ENCODE measurements around the gene NCLN. TPM values are rescaled to one million over a fixed set of nuclear protein-coding genes. Genes with fewer than 3 reads are reported as not detected.

NCLN gene
- total RNA-seq, 2 donors from 2014 or later: 29.4 to 40.4 TPM

DNA sequence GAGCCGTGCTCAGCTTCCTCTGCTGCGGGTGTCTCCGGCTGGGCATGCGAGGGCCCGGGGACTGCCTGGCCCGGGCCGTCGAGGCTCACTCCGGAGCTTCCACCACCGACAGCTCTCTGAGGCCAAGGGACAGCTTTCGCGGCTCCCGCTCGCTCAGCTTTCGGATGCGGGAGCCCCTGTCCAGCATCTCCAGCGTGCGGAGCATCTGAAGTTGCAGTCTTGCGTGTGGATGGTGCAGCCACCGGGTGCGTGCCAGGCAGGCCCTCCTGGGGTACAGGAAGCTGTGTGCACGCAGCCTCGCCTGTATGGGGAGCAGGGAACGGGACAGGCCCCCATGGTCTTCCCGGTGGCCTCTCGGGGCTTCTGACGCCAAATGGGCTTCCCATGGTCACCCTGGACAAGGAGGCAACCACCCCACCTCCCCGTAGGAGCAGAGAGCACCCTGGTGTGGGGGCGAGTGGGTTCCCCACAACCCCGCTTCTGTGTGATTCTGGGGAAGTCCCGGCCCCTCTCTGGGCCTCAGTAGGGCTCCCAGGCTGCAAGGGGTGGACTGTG lies 5.9 kb upstream of the NCLN start:
- Histone ChIP-seq H3K36me3 (no peaks in the 10 kb centered on the region), H3K27ac (no peak overlapping the region), H3K9me3 (no peaks in the 10 kb centered on the region), H3K27me3 (replicated peaks; ENCODE audit: insufficient read depth) (no peaks in the 10 kb centered on the region), H3K4me1 (ENCODE audit: control insufficient read depth in 1 of 2, low read depth in 2 of 2) (peaks cover 0 to 3% of the 10 kb centered on the region in 2 donors), H3K4me3 (peak overlapping the region; percentile 53)
- TF ChIP-seq, protein P1, sequence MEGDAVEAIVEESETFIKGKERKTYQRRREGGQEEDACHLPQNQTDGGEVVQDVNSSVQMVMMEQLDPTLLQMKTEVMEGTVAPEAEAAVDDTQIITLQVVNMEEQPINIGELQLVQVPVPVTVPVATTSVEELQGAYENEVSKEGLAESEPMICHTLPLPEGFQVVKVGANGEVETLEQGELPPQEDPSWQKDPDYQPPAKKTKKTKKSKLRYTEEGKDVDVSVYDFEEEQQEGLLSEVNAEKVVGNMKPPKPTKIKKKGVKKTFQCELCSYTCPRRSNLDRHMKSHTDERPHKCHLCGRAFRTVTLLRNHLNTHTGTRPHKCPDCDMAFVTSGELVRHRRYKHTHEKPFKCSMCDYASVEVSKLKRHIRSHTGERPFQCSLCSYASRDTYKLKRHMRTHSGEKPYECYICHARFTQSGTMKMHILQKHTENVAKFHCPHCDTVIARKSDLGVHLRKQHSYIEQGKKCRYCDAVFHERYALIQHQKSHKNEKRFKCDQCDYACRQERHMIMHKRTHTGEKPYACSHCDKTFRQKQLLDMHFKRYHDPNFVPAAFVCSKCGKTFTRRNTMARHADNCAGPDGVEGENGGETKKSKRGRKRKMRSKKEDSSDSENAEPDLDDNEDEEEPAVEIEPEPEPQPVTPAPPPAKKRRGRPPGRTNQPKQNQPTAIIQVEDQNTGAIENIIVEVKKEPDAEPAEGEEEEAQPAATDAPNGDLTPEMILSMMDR (IDR thresholded peaks at IDR 0.05): no peak
- DNase-seq (ENCODE audit: low spot score) (no peak), ATAC-seq (ENCODE audit: insufficient number of reproducible peaks, low FRiP score, low read depth) (no peak)

DNA sequence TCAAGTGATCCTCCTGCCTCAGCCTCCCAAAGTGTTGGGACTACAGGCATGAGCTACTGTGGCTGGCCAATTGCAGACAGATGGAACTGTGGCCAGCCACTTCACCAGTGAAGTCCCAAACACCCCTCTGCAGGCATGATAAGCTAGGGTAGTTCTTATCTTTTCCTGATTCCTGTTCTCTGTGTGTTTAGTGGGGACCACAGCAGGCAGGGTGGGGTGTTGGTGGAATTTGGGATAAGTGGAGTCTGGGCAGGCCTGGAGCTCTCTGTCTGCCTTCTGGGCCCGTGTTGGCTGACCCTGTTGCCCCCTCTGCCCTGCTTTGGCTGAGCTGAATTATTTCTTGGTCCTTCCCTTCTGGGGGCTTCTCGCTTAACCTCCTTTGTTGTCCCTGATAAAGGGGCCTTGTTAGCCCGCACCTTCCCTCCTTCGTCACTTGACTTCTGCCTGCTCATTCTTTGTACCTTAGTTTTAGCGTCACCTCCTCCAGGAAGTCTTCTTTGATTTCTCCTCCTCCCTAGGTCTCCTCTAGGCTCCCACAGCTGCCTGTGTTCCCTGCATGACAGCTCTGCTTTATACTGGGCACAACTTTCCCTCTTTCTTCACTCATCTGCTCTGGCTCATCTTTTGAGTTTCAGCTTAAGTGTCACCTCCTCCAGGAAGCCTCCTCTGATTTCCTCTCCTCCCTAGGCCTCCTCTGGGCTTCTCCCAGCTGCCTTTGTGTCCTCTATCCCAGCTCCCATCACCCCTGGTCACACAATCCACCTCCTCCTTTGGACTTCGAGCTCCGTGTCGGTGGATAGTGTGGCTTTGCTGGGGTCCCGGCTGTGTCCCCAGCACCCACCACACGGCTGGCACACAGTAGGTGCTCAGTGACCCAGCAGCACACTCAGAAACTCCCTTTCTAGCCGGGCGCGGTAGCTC lies 1.7 kb upstream of the NCLN start:
- H3K4me1 ChIP-seq (ENCODE audit: control insufficient read depth in 1 of 2, low read depth in 2 of 2): peaks cover 10 to 23% of the 10 kb centered on the region in 2 donors
- DNase-seq (ENCODE audit: low spot score): no peak
- H3K36me3 ChIP-seq: no peaks in the 10 kb centered on the region
- no peaks in the 10 kb centered on the region for H3K27me3 ChIP-seq (replicated peaks; ENCODE audit: insufficient read depth)
- TF ChIP-seq, protein P1 (IDR thresholded peaks at IDR 0.05): no peak
- no peak overlapping the region for H3K4me3 ChIP-seq
- no peak overlapping the region for H3K27ac ChIP-seq
- ATAC-seq (ENCODE audit: insufficient number of reproducible peaks, low FRiP score, low read depth): no peak
- H3K9me3 ChIP-seq: no peaks in the 10 kb centered on the region

DNA sequence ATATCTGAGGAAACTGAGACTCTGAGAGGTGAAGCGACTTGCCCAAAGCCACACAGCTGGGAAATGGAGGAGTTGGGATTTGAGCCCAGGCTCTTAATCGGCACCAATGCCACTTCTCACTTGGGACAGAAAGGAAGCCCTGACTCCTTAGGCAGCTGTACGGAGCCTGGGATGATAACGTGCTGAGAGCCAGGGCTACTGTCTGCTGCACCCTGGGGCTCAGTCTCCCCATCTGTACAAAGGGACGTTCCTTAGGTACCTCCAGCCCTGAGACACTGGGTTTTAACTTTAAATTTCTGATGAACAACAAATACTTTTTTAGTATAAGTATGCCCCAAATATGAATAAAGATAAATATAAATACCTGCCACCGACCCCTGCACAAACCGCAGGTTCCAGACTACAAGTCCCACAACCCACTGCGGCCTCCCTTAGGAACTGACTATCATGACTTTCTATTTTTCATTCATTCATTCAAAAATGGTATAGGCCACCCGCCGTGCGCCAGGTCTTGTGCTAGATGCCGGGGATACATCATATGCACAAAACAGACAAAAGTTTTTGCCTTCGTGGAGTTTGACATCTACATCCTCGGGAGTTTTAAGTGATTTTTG lies 776 bp upstream of the NCLN start:
- peak overlapping the region in 1 of 2 donors; percentile 78 for H3K27ac ChIP-seq
- H3K27me3 ChIP-seq (replicated peaks; ENCODE audit: insufficient read depth): no peaks in the 10 kb centered on the region
- ATAC-seq (ENCODE audit: insufficient number of reproducible peaks, low FRiP score, low read depth) (peak; percentile 26), DNase-seq (ENCODE audit: low spot score) (peak; percentile 31)
- H3K4me1 ChIP-seq (ENCODE audit: control insufficient read depth in 1 of 2, low read depth in 2 of 2): peaks cover 10 to 23% of the 10 kb centered on the region in 2 donors
- H3K36me3 ChIP-seq: no peaks in the 10 kb centered on the region
- TF ChIP-seq, protein P1 (IDR thresholded peaks at IDR 0.05): no peak
- H3K4me3 ChIP-seq: peak overlapping the region; percentile 85
- no peaks in the 10 kb centered on the region for H3K9me3 ChIP-seq

DNA sequence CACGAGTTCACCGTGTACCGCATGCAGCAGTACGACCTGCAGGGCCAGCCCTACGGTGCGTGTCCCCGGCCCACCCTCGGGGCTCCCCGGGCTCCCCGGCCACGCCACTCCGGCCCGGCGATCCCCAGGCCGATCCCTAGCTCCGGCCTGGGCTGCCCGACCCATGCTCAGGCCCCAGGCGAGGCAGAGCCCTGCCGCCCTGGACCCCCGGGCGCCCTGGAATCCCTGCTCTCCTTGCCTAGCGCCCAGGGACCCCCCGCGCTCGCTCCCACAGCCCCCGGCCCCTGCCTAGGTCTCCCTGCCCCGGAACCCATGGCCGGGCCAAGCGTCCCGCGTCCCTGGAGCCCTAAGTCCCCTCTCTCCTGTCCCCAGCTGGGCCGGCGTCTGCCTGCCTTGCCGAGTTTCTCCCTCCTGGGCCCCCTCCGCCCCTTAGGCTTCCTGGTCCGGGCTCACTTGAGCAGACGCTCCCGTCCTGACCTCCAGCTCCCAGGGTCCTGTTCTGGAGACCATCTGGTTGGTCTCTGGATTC lies 494 bp downstream of the NCLN start:
- DNase-seq (ENCODE audit: low spot score): no peak
- Histone ChIP-seq H3K4me1 (ENCODE audit: control insufficient read depth in 1 of 2, low read depth in 2 of 2) (peaks cover 10 to 23% of the 10 kb centered on the region in 2 donors), H3K4me3 (peak overlapping the region; percentile 85), H3K36me3 (no peaks in the 10 kb centered on the region), H3K27me3 (replicated peaks; ENCODE audit: insufficient read depth) (no peaks in the 10 kb centered on the region), H3K27ac (no peak overlapping the region), H3K9me3 (no peaks in the 10 kb centered on the region)
- ATAC-seq (ENCODE audit: insufficient number of reproducible peaks, low FRiP score, low read depth): no peak
- TF ChIP-seq, protein P1 (IDR thresholded peaks at IDR 0.05): no peak
